Skeletal muscle satellite cell (primary cell): ENCODE data around the gene FAM50A. TPM values are rescaled to one million over a fixed set of nuclear protein-coding genes. Genes with fewer than 3 reads are reported as not detected.
"Not testable (repeated sequence)": the region's sequence is repeated elsewhere in the genome, so short reads cannot be mapped to it uniquely, and the experiment has no call there.

Experiments
- H3K27me3 ChIP-seq: 2 replicates; pipeline ENCODE4 v1.7.0; 2013; ENCODE audit warnings: low read length; ENCODE audit not compliant: control insufficient read depth, insufficient read depth
- H3K36me3 ChIP-seq: 2 replicates; pipeline ENCODE4 v1.7.0; 2013; ENCODE audit warnings: mild to moderate bottlenecking, control low read depth, low read length; ENCODE audit not compliant: insufficient read depth
- H3K4me1 ChIP-seq: 2 replicates; pipeline ENCODE4 v1.7.0; 2013; ENCODE audit warnings: low read length; ENCODE audit not compliant: control insufficient read depth, insufficient read depth
- H3K4me2 ChIP-seq: 2 replicates; pipeline ENCODE4 v1.7.0; 2013; ENCODE audit warnings: mild to moderate bottlenecking, low read length
- H3K4me3 ChIP-seq: 2 replicates; pipeline ENCODE4 v1.7.0; 2013; ENCODE audit warnings: low read length
- H3K9ac ChIP-seq: 2 replicates; pipeline ENCODE4 v1.7.0; 2013; ENCODE audit warnings: mild to moderate bottlenecking, low read depth, low read length, moderate library complexity
- H3K9me3 ChIP-seq: replicated peaks from 2 replicates; pipeline ENCODE4 v1.7.0; 2013; ENCODE audit warnings: mild to moderate bottlenecking, control low read depth, low read length
- small RNA-seq: library from RNA; depleted of rRNA; stranded (forward); fragments of <200 nt; gene quantifications from one replicate; pipeline ENCODE3, GENCODE V24; 2012

Gene FAM50A

GRCh38 chrX:154490414-154491083 lies 46.6 kb downstream of the FAM50A start, which contains the start of gene SLC10A3:
Gene SLC10A3 (minus strand): TSS chrX:154490629. CDS start chrX:154488940, 1,689 bp downstream.
- H3K4me1 ChIP-seq, result peaks cover 14% of the 10 kb centered on the region
- peak within 1 kb of the TSS; percentile 86 for H3K4me2 ChIP-seq
- H3K4me3 ChIP-seq, result peak within 1 kb of the TSS; percentile 70
- H3K9me3 ChIP-seq, result no peaks in the 10 kb centered on the region
- H3K27me3 ChIP-seq, result no peaks in the 10 kb centered on the region
- peaks cover 14% of the 10 kb centered on the region for H3K36me3 ChIP-seq
- peak within 1 kb of the TSS; percentile 84 for H3K9ac ChIP-seq

- Histone ChIP-seq H3K4me3 (no peak overlapping the region), H3K9ac (no peak overlapping the region), H3K27me3 (no peaks in the 10 kb centered on the region), H3K4me2 (no peak overlapping the region), H3K9me3 (no peaks in the 10 kb centered on the region), H3K4me1 (no peaks in the 10 kb centered on the region), H3K36me3 (no peaks in the 10 kb centered on the region)
Measured at GRCh38 chrX:154494715-154495114, 50.8 kb downstream of the FAM50A start.

GRCh38 chrX:154495472-154495922 lies 51.6 kb downstream of the FAM50A start:
- no peaks in the 10 kb centered on the region for H3K9me3 ChIP-seq
- H3K9ac ChIP-seq, result no peak overlapping the region
- H3K4me2 ChIP-seq, result no peak overlapping the region
- H3K36me3 ChIP-seq, result no peaks in the 10 kb centered on the region
- H3K27me3 ChIP-seq, result no peaks in the 10 kb centered on the region
- H3K4me3 ChIP-seq, result no peak overlapping the region
- no peaks in the 10 kb centered on the region for H3K4me1 ChIP-seq

GRCh38 chrX:154496591-154497137 lies 52.7 kb downstream of the FAM50A start:
- H3K4me3 ChIP-seq, H3K27me3 ChIP-seq, H3K36me3 ChIP-seq, H3K4me2 ChIP-seq, H3K9ac ChIP-seq, H3K4me1 ChIP-seq, H3K9me3 ChIP-seq: not testable (repeated sequence)

Small RNAs within 50 kb of the gene (small RNA-seq; reads per million reads assigned to genes)
- gene MIR6858, result not detected
- not detected for gene RN7SL697P
- not detected for gene SNORA70
